ENCODE data around the gene DIP2C.
"Not testable (repeated sequence)": the region's sequence is repeated elsewhere in the genome, so short reads cannot be mapped to it uniquely, and the experiment has no call there.

The DIP2C gene

GRCh38 chr10:427761-428519 is 261.5 kb downstream of the DIP2C start:
- no peak for DNase-seq

- not testable (repeated sequence) for DNase-seq
Measured at GRCh38 chr10:425365-425764, 264.1 kb downstream of the DIP2C start.

- DNase-seq = not testable (repeated sequence)
Measured at GRCh38 chr10:424724-425123, 264.7 kb downstream of the DIP2C start.

GRCh38 chr10:423178-423577 is 266.3 kb downstream of the DIP2C start:
- DNase-seq = no peak

GRCh38 chr10:422675-423074 is 266.8 kb downstream of the DIP2C start:
- DNase-seq = no peak

GRCh38 chr10:422241-422640 is 267.2 kb downstream of the DIP2C start:
- DNase-seq = no peak

GRCh38 chr10:421170-421569 is 268.3 kb downstream of the DIP2C start:
- no peak for DNase-seq

- no peak for DNase-seq
Measured at GRCh38 chr10:420154-421121, 269.0 kb downstream of the DIP2C start.

- DNase-seq = no peak
Measured at GRCh38 chr10:418894-419293, 270.6 kb downstream of the DIP2C start.

GRCh38 chr10:418226-418625 is 271.2 kb downstream of the DIP2C start:
- no peak for DNase-seq

GRCh38 chr10:416091-416515 is 273.4 kb downstream of the DIP2C start:
- DNase-seq = no peak

GRCh38 chr10:413662-414071 is 275.8 kb downstream of the DIP2C start:
- DNase-seq = no peak

- DNase-seq = no peak
Measured at GRCh38 chr10:412109-412508, 277.4 kb downstream of the DIP2C start.

GRCh38 chr10:411603-412002 is 277.9 kb downstream of the DIP2C start:
- no peak for DNase-seq

GRCh38 chr10:409408-410040 is 279.9 kb downstream of the DIP2C start:
- no peak for DNase-seq

GRCh38 chr10:408236-408635 is 281.2 kb downstream of the DIP2C start:
- DNase-seq = no peak

- no peak for DNase-seq
Measured at GRCh38 chr10:406976-407375, 282.5 kb downstream of the DIP2C start.

GRCh38 chr10:405648-406047 is 283.8 kb downstream of the DIP2C start:
- DNase-seq = no peak

GRCh38 chr10:404991-405390 is 284.5 kb downstream of the DIP2C start:
- DNase-seq = no peak

- DNase-seq = no peak
Measured at GRCh38 chr10:404346-404745, 285.1 kb downstream of the DIP2C start.

GRCh38 chr10:398954-399353 is 290.5 kb downstream of the DIP2C start:
- DNase-seq = no peak

GRCh38 chr10:397321-398068 is 292.0 kb downstream of the DIP2C start:
- DNase-seq = no peak

Measured in GOT3 (cell line).